Small intestine (tissue), 7 donors: ENCODE data around the gene PHF12. TPM values are rescaled to one million over a fixed set of nuclear protein-coding genes. Genes with fewer than 3 reads are reported as not detected.
"Not testable (repeated sequence)": the region's sequence is repeated elsewhere in the genome, so short reads cannot be mapped to it uniquely, and the experiment has no call there.

ENCODE experiments used
- DNase-seq, 2 donors: peaks; one replicate each; pipeline versions ENCODE4 v3.0.0 to v3.0.0-alpha.2; 2013
- FAIRE-seq: peaks from 2 replicates; lab custom pipeline; 2012; peaks lifted over from hg19 to GRCh38; lab: Jason Lieb, UNC
- H3K27ac ChIP-seq, 3 donors: one replicate each; pipeline ENCODE4 v1.5.1; 2013; ENCODE audit warnings: low read length in 2 of 3, mild to moderate bottlenecking in 2 of 3, control low read depth in 1 of 3, inconsistent platforms in 1 of 3, low read depth in 1 of 3, moderate library complexity in 1 of 3
- H3K27me3 ChIP-seq, 3 donors: one replicate each; pipeline ENCODE4 v1.6.1; 2013; ENCODE audit warnings: low read length in 3 of 3, inconsistent platforms in 1 of 3; ENCODE audit not compliant: control insufficient read depth in 3 of 3, insufficient read depth in 3 of 3
- H3K36me3 ChIP-seq, 3 donors: one replicate each; pipeline ENCODE4 v1.6.1; 2013; ENCODE audit warnings: low read length in 3 of 3, inconsistent platforms in 1 of 3, low read depth in 1 of 3, mild to moderate bottlenecking in 1 of 3, moderate library complexity in 1 of 3; ENCODE audit not compliant: control insufficient read depth in 3 of 3, insufficient read depth in 2 of 3
- H3K4me1 ChIP-seq, 3 donors: one replicate each; pipeline ENCODE4 v1.6.1; 2013; ENCODE audit warnings: low read length in 2 of 3, inconsistent platforms in 1 of 3, low read depth in 1 of 3, mild to moderate bottlenecking in 1 of 3, moderate library complexity in 1 of 3; ENCODE audit not compliant: control insufficient read depth in 3 of 3, insufficient read depth in 2 of 3
- H3K4me3 ChIP-seq, 3 donors: one replicate each; pipeline ENCODE4 v1.5.1; 2013; ENCODE audit warnings: low read length in 3 of 3, control low read depth in 1 of 3, inconsistent platforms in 1 of 3, low read depth in 1 of 3, mild to moderate bottlenecking in 1 of 3, moderate library complexity in 1 of 3
- H3K9me3 ChIP-seq, 2 donors: one replicate each; pipeline ENCODE4 v1.6.1; 2013; ENCODE audit warnings: low read depth in 1 of 2, low read length in 1 of 2; ENCODE audit not compliant: control insufficient read depth in 2 of 2, insufficient read depth in 1 of 2
- WGBS, 3 donors: extraction: QIAGEN DNeasy Blood & Tissue Kit; methylation state at CpG; one replicate each; pipeline ENCODE4 v1.1.7; 2013; 5-methylcytosine and 5-hydroxymethylcytosine counted together
- polyA plus RNA-seq, 4 donors: library from polyadenylated mRNA; stranded (reverse) in 3 of 4; unstranded in 1 of 4; fragments of 200-250 nt in 3 of 4; fragments of 120-200 nt in 1 of 4; gene quantifications; one replicate each; pipeline versions ENCODE4 v1.2.1 to v1.2.3, GENCODE V29; 2013
- donor health status: healthy with polysubstance abuse.
- donor health status: control.
- donor health status: control.
- donor health status: Bipolar disorder and iron deficiency.
- donor health status: healthy.

Gene PHF12
- polyA plus RNA-seq, 4 donors, result 6.5 to 26.1 (median 15.1) TPM

DNA sequence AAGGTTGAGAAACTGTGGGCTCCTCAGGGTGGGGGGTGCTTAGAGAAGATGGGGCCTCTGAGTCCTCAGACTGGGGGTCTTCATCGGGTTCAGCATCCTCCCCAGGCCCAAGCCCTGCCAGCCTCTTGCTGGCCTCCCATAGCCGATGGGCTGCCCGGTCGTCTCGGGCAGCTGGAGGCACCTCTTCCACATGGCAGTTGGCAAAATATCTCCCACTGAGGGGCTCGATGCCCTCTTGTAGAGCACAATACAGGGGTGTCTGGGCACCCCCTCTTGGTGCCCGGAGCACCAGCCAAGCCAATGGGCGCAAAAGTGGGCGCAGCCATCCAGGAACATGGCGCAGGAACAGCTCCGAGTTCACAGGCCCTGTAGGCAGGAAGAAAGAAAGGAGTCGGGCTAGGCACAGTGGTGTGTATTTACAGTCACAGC is 52.8 kb downstream of the PHF12 start:
- Histone ChIP-seq H3K36me3 (peaks cover 0 to 18% (median 0%) of the 10 kb centered on the region in 3 donors), H3K4me3 (no peak overlapping the region), H3K4me1 (peaks cover 2 to 30% (median 9%) of the 10 kb centered on the region in 3 donors), H3K27me3 (no peaks in the 10 kb centered on the region), H3K9me3 (no peaks in the 10 kb centered on the region), H3K27ac (peak overlapping the region in 1 of 3 donors; percentile 81)
- FAIRE-seq (no peak), DNase-seq (no peak)
- 87 to 91% (median 91%) methylated on average over 12 of the region's 12 CpGs for WGBS, 3 donors

DNA sequence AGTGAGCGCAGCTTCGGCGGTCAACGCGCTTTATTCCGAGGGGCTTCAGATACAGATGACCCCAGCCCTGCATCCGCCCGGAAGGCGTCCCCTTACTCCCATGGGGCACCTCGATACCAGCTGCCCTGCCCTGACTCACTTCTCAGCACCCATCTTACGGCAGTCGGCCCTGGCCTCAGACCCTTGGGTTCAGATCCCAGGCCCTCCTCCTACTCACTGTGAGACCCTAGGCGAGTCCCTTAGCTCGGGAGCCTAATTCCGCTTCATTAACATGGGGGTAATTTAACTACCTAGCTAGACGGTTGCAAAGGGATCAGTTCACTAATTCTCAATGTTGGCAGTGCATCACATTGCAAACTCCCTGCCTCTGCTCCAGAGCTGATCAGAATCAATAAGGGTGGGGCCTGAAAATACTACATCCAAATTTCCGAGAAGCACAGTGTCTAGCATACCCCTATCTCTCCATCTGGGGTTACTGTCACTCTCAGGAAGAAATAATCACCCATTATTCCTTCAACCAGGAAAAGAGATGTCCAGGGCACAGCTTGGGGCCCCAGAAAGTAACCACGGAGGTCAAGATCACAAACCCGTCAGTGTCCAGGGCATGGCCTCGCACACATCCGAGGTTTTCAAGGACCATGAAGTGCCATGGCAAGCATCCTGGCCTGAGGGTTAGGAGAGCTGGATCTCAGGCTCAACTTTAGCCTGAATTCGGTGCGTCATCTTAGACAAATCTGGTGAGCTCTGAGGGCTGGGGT is 53.4 kb downstream of the PHF12 start:
- WGBS, 3 donors, result 15 to 21% (median 17%) methylated on average over 18 to 23 of the region's 23 CpGs
- Histone ChIP-seq H3K4me3 (peak overlapping the region; percentile 81 to 90 (median 88)), H3K27me3 (no peaks in the 10 kb centered on the region), H3K36me3 (peaks cover 0 to 21% (median 0%) of the 10 kb centered on the region in 3 donors), H3K4me1 (peaks cover 0 to 26% (median 5%) of the 10 kb centered on the region in 3 donors), H3K9me3 (no peaks in the 10 kb centered on the region), H3K27ac (peak overlapping the region; percentile 71 to 81 (median 80))
- DNase-seq (no peak), FAIRE-seq (no peak)

DNA sequence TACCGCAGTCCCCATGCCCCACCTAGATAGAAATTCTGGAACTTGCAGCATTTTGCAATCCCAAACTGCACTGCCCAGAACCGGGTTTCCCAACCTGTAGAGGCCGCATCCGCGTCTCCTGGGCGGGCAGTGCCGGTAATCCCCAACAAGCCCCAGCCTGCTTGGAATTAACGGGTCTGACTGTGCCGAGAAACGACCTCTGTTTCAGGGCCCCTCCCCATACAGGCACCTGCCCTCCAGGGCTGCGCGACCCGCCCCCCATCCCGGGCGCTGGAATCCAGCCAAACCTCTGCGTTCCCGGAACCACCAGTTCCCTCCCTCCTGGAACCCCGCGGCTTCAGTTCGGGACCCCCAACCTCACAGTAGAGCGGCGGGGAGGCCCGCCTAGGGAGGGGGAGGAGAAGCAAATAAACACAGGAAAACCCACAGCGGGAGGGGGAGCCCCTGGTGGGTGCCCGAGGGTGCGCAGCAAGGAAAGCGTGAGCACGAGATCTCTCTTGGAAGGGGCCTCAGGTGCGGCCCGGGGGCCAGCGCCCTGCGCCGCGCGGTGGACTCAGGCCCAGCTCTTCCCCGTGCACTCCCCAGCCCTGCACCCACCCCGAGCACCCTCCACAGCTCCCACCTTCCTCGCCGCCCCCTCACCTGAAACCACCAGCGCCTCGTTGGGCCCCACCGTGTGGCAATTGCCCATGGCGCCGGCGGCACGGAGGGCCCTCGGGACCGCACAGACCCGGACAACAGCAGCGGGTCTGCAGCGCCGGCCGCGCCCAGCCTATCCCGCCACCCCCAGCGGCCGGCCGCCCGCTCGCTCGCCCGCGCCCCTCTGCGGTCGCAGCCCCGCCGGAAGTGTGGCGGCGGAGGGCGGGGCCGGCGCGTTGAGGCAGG is 54.2 kb downstream of the PHF12 start, which contains the start of gene FLOT2:
Gene FLOT2 (minus strand): TSS at position 850 of the 885 bp plus-strand sequence. CDS start 159 bp downstream, at position 691.
- Histone ChIP-seq H3K4me3 (peak within 1 kb of the TSS; percentile 81 to 90 (median 88)), H3K27ac (peak within 1 kb of the TSS; percentile 71 to 81 (median 80)), H3K4me1 (peaks cover 0 to 26% (median 5%) of the 10 kb centered on the region in 3 donors), H3K36me3 (peaks cover 0 to 24% (median 0%) of the 10 kb centered on the region in 3 donors), H3K9me3 (no peaks in the 10 kb centered on the region), H3K27me3 (no peaks in the 10 kb centered on the region)
- FAIRE-seq, result no peak
- peak; percentile 55 to 83 for DNase-seq
- 0 to 1% (median 0%) methylated on average over 52 to 73 of the region's 73 CpGs for WGBS, 3 donors

DNA sequence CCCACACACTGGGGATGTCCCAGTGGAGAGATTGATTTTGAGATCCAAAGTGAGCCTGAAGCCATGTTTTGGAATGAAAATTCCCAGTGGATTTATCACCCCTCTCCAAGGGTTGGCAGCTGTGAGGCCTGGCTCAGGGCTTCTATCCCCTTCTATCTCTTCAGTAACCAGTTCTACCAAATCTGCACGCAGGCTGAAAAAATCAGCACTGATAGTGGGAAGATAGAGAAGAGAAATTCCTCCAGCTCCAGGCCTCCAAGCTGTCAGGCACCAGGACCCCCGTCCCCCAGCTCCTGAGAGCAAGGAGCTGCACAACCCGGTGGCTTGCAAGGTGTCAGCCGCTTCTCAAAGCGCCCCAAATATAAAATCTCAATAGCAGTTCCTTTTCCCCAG is 54.8 kb downstream of the PHF12 start:
- Histone ChIP-seq H3K4me1 (peaks cover 0 to 19% (median 5%) of the 10 kb centered on the region in 3 donors), H3K36me3 (peaks cover 0 to 30% (median 0%) of the 10 kb centered on the region in 3 donors), H3K9me3 (no peaks in the 10 kb centered on the region), H3K27me3 (no peaks in the 10 kb centered on the region), H3K4me3 (peak overlapping the region; percentile 81 to 90 (median 88)), H3K27ac (peak overlapping the region; percentile 35 to 81 (median 79))
- DNase-seq (no peak), FAIRE-seq (no peak)
- 12 to 21% (median 17%) methylated on average over 5 of the region's 5 CpGs for WGBS, 3 donors

DNA sequence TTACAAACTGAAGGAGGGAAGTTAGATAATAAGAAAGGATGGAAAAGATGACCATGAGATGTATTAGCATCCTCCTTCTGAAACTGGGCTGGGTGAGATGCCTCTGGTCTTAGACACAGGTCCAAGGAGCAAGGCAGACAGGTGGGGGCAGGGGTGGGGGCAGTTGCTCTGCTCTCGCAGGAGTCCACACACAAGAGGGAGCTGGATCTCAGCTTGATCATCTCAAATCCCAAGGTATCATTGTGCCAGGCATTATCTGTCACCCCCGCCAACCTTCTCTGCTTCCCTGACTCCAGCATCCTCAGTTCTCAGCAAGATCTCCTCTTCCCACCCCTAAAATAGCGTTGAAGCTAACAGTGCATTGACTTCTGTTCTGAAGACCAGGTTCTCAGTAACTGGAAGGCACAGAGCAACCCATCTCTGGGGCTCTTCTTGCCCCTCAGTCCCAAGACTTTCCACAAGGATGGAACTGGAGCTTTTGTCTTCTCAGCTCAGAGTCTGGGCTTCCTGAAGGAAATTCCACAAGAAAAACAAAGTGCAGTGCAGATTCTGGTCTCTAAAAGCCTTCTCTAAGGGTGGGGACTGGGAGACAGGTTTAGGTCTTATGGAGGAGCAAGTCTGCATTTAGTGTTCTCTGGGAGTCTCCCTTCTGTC is 55.4 kb downstream of the PHF12 start:
- DNase-seq, result no peak
- WGBS, 3 donors, result 42 to 51% (median 49%) methylated on average over 3 of the region's 3 CpGs

DNA sequence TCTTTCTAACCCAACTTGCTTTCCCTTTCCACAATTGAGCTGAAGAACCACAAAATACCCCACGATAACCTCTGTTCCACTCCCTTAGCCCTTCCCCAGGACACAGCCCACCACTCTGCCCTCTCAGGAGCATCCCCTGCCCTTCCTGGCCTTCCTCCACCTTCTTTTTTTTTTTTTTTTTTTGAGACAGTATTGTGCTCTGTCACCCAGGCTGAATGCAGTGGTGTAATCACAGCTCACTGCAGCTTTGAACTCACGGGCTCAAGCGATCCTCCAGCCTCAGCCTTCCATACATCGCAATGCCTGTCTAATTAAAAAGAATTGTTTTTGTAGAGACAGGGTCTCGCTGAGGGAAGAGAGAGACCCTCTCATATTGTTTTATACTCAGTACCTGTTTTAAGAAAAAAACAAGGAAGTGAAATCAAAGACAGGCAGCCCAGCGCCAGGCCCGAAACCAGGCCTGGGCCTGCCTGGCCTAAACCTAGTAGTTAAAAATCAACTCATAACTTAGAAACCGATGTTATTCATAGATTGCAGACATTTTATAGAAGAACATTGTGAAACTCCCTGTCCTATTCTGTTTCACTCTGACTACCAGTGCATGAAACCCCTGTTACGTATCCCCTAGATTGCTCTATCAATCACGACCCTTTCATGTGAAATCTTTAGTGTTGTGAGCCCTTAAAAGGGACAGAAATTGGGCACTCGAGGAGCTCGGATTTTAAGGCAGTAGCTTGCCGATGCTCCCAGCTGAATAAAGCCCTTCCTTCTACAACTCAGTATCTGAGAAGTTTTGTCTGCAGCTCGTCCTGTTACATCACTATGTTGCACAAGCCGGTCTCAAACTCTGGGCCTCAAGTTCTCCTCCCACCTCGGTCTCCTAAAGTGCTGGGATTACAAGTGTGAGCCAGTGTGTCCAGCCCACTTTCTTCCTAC is 57.8 kb downstream of the PHF12 start:
- not testable (repeated sequence) for H3K9me3 ChIP-seq, H3K27me3 ChIP-seq, DNase-seq, FAIRE-seq, H3K4me3 ChIP-seq
- WGBS, 3 donors, result 66 to 83% (median 75%) methylated on average over 16 of the region's 16 CpGs
- Histone ChIP-seq H3K27ac (peak overlapping the region in 1 of 3 donors; percentile 77), H3K4me1 (peaks cover 0 to 16% (median 5%) of the 10 kb centered on the region in 3 donors), H3K36me3 (peaks cover 0 to 32% (median 0%) of the 10 kb centered on the region in 3 donors)

More for the DNA sequence above, 55.4 kb downstream of the PHF12 start:
- H3K4me1 ChIP-seq, result peaks cover 0 to 17% (median 5%) of the 10 kb centered on the region in 3 donors
- H3K27me3 ChIP-seq, result no peaks in the 10 kb centered on the region
- no peak for FAIRE-seq
- H3K9me3 ChIP-seq, result no peaks in the 10 kb centered on the region
- H3K36me3 ChIP-seq, result peaks cover 0 to 28% (median 0%) of the 10 kb centered on the region in 3 donors
- peak overlapping the region in 2 of 3 donors; percentile 35 to 81 for H3K27ac ChIP-seq
- H3K4me3 ChIP-seq, result peak overlapping the region in 1 of 3 donors; percentile 81

DNA sequence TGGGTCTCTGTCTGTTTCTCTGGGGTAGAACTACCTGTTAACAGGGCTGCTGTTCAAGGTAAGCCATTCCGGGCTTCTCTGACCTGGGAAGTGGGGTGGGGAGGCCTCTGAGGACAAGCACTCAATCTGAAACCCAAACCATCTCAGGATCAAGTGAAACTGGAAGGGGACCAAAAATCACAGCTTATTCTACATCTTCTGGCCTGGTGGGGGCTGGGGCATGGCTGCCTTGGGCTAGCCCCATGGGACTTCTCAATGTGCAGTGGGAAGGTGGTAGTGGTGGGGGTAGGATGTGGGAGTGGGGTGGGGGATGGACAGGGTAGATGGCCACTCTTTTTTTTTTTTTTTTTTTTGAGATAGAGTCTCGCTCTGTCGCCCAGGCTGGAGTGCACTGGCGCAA is 59.3 kb downstream of the PHF12 start:
- DNase-seq (no peak), FAIRE-seq (no peak)
- H3K27me3 ChIP-seq, result no peaks in the 10 kb centered on the region
- H3K36me3 ChIP-seq, result peaks cover 0 to 45% (median 0%) of the 10 kb centered on the region in 3 donors
- H3K9me3 ChIP-seq, result no peaks in the 10 kb centered on the region
- WGBS, 3 donors, result 87 to 100% (median 93%) methylated on average over 1 to 4 of the region's 4 CpGs
- H3K27ac ChIP-seq, result no peak overlapping the region
- no peak overlapping the region for H3K4me3 ChIP-seq
- peaks cover 0 to 7% (median 5%) of the 10 kb centered on the region in 3 donors for H3K4me1 ChIP-seq
